NCI-H2107 (cell line): Measurements from ENCODE around the gene RIPOR1.
"Not testable (repeated sequence)": the region's sequence is repeated elsewhere in the genome, so short reads cannot be mapped to it uniquely, and the experiment has no call there.

Source experiments
- DNase-seq: peaks from one replicate; lab custom pipeline; 2025; lab: John Stamatoyannopoulos, UW

Gene RIPOR1

DNA sequence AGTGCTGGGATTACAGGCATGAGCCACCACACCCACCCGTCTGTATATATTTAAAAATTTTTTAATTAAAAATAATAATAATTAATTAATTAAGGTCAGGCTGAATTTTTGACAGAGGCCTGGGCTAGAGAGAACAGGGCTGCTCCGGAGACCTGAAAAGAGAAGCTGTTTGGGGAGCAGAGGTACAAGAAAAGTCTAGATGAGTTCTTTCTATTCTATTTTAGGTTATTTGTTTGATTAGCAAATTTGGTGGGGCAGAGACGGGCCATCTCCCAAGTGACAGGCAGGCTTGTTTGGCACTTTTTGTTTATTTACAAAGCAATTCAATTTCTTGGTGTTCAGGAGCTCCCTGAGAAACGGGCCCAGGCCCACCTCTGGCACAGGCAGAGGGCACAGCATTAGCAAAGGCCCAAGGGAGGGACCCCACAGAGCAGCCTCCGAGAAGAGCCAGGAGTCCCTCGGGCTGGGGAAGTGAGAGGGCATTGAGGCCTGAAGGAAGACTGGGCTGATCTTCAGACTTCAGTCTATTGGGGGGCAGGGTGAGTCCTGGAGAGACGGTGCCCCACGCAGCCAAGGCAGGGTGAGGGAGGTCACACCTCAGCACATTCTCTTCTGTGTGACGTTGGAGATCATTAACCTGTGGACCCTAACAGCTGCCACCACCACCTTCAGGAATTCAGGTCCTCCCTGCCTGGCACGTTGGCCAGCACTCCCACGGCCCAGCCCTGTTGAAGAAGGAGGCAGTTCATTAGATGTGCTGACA, 10.8 kb upstream of the RIPOR1 start:
- no peak for DNase-seq

DNA sequence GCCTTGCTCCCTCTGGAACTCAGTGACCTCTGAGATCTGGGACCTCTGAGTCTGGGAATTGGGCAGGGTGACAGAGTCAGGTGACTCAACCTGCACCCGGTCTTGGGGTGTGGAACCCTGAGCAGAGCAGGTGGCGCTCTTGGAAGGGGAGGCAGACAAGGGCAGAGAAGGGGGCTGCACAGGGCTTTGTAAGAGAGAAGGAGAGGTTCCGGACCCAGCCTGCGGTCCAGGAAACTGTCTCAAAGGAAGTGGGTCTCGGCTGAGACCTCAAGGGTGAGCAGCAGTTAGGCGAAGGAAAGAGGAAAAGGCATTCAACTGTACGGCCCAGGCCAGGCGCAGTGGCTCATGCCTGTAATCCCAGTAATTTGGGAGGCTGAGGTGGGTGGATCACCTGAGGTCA, 10.0 kb upstream of the RIPOR1 start:
- no peak for DNase-seq

DNA sequence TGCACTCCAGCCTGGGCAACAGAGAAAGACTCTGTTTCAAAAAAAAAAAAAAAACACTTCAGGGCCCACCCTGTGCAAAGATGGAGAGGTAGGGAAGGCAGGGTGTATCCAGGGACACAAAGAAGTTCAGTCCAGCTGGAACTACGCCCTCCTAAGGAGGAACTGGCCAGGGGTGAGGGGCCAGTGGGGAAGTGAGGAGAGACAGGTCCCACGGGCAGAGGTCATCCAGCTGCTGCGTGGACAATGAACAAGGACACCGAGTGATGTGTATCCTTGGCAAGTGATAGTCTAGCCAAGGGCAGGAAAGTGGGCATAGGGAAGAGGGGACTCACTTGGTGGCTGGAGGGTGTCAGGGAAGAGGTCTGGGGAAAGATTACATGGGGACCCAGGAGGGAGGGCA, 9.4 kb upstream of the RIPOR1 start:
- no peak for DNase-seq

DNA sequence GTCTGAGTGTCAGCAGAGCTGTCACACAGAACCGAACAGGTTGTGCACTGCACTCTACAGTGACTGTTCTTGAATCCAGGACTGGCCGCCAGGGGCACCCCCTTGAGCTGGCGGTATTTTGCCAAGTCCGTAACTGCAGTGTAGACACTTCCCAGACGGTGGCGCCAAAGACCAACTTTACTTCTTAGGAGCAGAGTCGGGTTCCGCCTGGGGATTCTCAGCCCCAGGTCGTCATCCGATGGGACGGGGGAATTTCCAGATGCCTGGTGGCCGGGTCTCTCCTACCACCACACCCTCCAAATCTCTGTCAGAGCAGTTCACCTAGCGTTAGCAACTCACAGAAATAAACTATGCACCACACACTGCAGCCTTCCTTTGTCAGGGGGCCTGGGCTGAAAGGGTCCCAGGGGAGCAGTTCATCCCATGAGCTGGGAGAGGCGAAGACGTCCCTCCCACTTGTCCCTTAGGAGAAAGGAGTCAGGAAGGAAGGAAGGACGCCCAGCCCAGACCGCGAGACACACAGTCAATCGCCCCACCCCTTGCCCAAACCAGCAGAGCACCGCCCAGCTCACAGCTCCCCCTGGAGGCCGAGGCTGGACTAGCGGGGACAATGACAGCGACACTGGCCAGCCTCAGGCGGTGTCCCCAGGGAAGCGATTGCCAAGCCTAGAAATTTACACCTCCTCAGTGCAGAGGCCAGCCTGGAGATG, 7.4 kb upstream of the RIPOR1 start:
- peak; percentile 97 for DNase-seq

DNA sequence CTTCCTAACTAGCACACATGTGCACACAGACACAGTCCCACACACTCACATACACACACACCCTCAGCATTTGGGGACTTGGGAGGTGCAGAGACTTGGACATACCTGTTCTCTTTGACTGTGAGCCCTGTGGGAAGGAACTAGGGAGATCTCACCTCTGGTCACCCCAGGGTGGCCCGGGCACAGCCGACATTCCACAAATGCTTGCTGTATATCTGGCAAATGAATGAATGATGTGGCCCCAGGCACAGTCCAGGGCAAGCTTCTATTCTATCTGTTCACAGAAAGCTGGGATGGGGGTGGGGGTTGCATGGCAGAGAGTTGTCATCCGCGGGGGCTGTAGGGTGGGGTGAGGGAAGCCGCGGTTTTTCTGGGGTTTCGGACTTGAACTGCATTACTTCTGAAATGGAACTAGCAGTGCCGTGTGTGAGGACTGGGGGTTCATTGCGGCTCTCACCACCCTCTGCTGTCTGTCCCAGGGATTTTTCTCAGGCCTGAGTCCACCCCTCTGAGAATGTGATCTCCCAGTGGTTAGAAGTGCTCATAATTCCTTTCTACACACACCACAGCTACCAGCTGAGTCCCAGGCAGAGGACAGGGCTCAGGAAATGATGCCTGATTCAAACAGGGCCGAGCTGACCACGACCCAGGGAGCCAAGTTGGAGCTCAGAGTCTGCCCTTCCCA, 3.3 kb upstream of the RIPOR1 start:
- DNase-seq: no peak

DNA sequence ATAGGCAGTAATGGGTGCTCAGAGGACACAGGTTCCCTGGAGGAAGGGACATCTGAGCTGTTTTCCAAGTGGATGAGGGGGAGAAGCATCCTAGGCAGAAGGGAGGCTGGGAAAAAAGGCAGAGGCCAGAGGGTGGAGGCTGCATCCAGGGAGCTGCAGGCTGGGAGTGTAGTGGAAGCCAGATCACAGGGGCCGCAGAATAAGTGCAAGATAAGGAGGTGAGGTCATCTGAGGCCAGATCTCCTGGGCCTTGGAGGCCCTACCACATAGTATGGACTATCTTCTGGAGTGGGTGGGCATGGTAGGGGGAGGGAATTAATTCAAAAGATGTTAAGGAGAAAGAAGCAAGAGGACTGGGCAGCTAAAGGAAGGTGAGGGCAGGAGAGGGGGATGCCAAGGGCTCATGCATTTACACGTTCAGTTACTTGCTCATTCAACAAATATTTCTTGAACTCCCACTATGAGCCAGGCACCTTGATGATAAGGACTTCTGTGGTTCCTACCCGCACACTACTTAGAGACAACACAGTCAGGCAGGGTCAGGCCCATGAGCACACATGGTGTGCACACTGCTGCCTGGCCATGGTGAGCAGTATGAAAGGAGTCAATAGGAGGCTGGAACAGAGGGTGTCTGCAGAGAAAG, 2.4 kb upstream of the RIPOR1 start:
- no peak for DNase-seq

DNA sequence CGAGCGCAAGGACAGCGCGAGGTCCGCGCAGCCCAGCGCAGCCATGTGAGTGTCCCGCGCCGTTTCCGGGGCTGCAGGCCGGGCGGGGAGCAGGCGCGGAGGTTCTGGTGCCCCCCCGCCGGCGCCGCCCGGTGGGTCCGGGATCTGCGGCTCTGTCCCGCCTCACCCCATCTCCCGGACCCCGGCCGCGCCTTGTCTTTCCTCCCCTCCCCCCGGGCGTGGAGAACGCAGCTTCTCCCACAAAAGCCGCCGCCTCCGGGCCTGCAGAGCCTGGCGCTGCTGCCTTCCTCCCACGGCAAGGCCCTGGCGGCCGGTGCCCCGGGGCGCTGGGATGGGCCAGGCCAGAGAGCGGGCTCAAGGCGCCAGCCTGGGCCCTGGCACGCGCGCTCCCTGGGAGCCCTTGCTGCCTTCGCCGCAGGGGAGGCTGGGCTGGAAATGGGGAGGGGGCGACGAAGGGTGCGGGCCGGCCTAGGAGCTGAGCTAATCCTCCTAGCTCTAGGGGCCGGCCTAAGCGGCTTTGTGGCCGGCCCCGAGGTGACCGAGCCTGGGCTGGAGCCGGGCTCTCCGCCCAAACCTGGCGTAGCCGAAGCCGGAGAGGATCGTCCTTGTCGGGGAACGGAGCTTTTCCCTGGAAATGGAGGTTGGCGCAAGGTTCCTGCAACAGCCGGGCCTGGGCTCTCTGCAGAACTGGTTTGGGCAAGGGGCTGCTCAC, 397 bp downstream of the RIPOR1 start:
- DNase-seq: no peak

DNA sequence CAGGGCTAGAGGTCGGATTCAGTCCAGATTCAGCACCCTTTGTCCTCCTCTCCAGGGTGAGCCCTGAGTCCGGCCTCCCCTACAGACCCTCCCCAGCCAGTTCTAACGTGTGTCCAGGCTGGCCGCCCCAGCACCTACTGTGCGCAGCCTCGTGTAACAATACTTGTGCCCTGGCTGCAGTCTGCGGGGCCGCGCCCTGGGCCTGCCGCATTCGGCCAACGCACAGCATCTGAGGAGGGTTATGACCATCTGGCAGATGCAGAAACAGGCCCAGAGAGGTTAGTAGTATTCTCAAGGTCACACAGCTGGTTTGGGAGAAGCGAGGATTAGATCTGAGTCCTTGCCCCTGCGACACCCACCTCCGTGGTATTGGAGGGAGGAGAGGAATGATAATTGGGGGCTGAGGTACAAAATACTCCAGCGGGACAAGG, 968 bp downstream of the RIPOR1 start:
- no peak for DNase-seq

DNA sequence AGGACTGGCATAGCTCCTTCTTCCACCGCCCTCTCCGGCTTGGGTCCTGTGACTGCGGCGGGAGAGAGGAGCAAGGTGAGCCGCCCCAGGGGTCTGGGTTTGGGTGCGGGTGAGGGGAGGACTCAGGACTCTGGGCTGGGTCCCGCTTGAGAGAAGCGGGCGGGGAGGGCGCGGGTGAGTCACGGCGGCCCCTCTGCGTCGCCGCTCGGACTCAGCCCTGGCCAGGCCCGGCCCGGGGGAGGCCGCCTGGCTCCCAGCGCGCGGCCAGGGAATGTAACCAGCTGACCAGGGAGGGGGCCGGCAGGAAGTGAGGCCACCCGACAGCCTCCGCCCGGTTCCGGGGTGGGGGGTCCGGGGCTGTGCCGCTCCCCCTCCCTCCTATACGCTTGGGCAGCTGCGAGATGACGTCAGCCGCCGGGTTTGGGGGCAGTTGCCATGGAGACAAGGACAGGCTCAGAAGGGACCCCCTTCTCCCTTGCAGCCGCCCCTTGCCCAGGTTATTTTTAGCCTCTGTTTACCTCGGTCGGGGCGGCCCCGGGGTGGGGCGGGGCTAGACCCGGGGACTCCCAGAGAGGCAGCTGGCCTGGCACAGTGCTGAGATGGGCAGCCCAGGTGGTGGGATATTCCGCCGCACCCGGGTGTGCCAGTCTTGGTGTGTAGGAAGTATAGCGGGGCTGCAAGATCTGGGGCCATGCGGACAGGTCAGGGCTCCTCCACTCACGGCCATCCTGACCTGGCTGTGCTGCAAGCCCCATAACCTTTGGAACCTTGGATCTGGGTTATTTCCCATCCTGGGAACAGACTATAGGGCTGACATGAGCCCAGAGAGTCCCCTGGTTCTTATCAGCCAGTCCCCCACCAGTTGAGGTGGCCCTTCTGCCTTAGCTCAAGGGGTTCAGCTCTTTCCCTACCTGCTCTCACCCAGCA, 1.6 kb downstream of the RIPOR1 start:
- no peak for DNase-seq

DNA sequence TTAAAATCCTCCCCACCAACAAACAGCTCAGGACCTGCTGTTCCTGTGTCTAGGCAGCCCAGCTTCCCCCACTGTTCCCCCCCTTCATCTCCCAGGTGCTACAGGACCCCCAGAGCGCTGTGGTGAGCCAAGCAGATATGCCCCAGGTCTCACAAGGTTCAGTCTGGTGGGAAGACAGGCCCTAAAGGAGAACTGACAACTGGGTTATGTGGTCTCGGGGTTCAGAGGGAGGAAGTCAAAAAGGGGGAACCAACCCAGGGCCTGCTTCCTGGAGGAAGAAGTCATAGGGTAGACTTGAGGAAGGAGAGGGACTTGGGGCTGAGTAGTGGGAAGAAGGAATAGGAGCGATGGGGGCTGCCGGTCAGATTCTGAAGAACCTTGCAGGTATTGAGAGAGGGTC, 2.6 kb downstream of the RIPOR1 start:
- no peak for DNase-seq

DNA sequence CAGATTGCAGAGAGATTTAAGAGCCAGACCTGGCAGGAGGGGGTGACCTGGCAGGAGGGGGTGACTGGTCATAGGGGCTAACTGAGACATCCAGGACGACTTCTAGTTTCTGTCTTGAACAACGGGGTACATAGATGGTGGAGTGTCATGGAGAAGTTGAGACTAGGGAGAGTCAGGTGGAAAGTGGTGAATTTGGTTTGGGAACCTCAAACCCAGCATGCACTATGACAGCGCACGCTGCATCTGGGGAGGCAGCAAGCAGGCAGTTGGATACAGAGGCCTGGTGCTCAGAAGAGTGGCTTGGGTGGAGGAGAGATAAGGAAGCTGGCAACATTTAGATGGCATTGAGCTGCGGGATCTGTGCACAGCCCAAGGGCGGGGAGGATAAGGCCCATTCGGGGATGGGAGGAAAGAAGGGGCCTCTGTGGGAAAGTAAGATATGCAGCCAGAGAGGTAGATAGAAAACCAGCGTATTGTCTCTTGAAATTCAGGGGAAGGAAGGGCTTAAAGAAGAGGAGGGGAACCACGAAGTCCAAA, 4.5 kb downstream of the RIPOR1 start:
- no peak for DNase-seq

DNA sequence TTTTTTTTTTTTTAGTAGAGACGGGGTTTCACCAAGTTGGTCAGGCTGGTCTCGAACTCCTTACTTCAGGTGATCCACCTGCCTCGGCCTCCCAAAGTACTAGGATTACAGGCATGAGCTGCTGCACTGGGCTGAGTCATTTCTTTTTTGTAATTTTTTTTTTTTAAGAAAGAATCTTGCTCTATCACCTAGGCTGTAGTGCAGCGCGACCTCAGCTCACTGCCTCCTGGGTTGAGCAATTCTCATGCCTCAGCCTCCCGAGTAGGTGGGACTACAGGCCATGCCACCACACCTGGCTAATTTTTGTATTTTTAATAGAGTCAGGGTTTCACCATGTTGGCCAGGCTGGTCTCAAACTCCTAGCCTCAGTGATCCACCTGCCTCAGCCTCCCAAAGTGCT, 5.4 kb downstream of the RIPOR1 start:
- not testable (repeated sequence) for DNase-seq

DNA sequence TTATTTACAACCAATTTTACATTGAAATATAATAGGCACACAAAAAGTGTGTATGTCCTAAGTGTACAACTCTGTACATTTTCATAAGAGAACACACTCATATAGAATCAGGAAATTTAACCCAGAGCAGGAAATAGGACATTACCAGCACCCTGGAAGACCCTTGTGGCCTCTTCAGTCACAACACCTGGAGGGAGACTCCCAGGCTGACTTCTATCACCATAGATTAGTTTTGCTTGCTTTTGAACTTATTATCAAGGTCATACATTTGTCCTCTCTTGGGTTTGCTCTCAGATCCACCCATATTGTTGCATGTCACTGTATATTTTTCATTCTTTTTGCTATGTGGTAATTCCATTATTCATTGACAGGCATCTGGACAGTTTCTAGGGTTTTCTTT, 5.8 kb downstream of the RIPOR1 start:
- no peak for DNase-seq

DNA sequence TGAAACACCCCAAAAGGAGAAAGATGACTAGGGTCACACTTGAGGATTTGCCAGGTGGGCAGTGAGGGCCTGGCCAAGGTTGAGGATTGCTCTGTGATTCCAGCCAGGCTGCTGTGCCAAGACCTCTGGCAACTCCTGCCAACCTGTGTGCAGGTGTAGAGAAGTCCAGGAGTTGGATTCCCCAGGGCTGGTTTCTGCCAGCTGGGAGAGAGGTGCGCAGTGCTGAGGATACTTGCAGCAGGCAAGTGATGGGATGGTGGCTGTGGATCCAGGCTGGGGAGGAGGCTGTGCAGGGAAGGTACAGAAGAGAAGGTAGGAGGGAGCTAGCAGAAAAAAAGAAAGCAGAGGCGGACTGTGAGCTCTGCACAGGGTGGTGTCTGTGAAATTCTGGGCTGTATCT, 6.6 kb downstream of the RIPOR1 start:
- DNase-seq: no peak

DNA sequence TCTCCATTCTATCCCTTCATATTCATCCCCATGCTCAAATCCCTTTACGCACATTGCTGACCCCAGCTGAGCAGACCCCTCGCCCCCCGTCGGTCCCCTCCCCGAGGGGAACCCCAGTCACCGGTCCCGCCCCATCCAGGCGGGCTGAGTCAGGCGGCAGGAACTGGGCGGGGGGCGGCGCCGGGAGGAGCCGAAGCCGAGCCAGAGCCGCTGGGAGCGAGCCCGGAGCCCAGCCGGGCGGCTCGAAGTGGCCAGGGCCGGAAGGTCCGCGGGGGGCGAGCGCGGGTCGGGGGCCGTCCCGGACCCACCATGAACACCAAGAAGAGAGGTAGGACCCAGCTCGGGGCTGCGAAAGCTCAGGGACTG, 8.6 kb downstream of the RIPOR1 start:
- no peak for DNase-seq

DNA sequence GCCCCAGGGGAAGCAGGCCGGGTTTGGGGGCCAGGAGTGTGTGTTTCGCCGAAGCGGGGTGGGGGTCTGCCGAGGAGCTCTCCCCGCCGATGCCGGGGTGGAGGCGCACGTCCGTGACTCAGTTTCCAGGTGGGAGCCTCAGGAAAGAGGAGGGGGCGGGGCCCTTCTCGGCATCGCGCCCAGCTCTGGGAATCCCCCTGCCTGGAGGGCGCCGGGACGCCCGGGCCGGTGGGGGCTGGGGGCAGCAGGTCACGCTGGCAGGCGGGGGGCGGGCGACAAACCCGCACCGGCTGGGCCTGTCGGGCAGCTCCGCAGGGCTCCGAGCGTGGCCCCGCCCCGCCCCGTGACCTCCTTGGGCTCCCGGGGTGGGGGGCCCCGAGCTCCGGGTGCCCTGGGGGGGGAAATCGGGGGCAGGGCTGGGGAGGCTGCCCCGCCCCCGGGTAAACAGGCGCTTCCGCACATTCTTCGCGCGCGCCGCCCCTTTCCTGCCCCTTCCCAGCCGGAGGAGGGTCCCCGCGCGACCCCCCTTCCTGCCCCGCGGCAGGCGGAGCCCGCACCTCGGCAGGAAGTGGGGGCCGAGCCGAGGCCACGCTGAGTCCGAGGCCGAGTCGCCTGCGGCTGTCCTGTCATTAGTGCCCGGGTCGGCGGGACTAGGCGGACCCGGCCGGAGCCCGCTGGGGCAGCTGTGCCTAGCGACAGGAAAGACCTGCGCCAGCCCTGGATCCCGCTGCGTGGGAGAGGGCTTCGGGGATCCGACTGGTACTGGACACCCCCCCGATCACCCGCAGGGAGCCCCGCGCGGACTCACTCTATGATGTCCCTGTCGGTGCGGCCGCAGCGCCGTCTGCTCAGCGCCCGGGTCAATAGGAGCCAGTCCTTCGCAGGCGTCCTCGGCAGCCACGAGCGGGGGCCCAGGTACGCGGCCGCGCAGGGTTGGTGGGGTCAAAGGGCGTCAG, 9.3 kb downstream of the RIPOR1 start:
- no peak for DNase-seq

DNA sequence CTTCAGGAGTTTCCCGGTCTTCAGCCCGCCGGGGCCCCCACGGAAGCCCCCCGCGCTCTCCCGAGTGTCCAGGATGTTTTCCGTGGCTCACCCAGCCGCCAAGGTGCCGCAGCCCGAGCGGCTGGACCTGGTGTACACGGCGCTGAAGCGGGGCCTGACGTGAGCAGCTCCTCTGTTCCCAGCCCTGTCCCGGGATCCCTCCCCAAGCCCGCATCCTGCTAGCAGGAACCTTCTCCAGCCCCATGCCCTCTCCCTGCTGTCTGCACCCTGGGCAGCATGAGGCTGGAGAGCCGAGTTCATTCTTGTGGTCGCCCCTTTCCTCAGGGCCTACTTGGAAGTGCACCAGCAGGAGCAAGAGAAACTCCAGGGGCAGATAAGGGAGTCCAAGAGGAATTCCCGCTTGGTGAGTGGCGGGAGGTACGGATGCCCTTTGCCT, 10.1 kb downstream of the RIPOR1 start:
- no peak for DNase-seq

DNA sequence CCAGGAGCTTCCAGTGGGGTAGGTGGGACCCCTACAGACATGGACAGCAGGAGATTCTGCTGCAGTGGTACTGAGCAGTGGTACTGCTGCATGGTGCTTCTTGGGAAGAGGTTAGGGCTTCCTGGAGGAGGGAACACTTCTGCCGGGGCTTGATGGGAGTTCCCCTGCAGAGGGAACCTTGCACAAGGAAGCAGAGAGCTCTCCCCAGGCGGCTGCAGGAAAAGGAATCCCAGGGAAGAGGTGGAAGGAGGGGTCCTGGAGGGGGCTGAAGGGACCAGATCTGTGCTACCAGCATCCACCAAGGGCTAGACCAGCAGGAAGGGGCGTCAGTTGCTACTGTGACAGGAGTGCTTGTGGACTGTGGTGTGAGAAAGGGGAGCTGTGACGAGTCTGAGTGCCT, 10.6 kb downstream of the RIPOR1 start:
- DNase-seq: no peak
